Stimulated activated CD4-positive, alpha-beta T cell treated with anti-CD3 and anti-CD28 coated beads, Interleukin-15, amount 100 ng/mL, for 1 hour (primary cell): Measurements from ENCODE around the gene THRAP3.
"Not testable (repeated sequence)": the region's sequence is repeated elsewhere in the genome, so short reads cannot be mapped to it uniquely, and the experiment has no call there.

Experiments used
- DNase-seq, 2 donors: peaks; one replicate each; pipeline ENCODE4 v3.0.0-alpha.2; 2020; ENCODE audit warnings: low read depth in 1 of 2, low spot score in 1 of 2

THRAP3 gene

DNA sequence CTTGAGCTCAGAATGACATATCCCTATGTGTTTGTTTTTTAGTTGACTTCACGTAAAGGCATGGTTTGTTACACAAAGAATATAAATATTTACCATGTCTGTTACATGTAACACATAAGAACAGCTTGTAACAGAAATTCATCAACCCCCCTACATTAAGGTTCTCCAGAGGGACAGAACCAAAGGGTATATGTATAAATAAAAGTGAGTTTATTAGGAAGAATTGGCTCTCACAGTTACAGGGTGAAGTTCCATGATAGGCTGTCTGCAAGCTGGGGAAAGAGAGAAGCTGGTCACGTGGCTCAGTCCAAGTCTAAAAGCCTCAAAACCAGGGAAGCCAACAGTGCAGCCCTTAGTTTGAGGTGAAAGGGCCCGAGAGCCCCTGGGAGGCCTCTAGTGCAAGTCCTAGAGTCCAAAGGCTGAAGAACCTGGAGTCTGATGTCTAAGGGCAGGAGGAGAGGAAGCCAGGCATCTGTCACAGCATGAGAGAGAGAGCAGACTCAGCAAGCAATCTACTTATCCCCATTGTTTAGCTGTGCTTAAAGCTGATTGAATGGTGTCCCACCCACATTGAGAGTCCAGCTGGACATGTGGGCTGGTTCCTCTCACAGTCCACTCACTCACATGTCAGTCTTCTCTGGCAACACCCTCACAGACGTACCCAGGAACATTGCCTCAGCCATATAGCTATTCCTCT lies 15.8 kb downstream of the THRAP3 start:
- no peak for DNase-seq

GRCh38 chr1:36247538-36247937 lies 23.3 kb downstream of the THRAP3 start:
- no peak for DNase-seq

GRCh38 chr1:36248250-36248894 lies 24.1 kb downstream of the THRAP3 start:
- DNase-seq = no peak

DNA sequence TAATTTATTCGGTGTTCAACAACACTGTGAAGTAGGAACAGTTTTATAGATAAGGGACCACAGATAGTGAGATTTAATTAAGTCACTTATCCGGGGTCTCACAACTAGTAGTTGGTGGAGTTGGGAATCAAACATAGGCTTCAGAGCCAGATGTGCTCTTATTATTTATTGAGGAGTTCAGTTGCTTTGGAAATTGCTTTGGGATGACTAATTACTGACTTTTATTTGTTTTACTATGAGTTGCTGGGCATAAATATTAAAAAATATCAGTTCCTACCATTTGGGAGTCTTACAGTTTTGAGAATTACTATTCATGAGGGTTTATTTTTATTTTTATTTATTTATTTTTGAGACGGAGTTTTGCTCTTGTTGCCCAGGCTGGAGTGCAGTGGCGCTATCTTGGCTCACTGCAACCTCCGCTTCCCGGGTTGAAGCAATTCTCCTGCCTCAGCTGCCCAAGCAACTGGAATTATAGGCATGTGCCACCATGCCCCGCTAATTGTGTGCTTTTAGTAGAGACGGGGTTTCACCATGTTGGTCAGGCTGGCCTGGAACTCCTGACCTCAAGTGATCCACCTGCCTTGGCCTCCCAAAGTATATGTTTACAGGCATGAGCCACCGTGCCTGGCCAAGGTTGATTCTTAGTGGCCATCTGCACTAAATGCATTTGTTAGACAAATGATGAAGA lies 27.7 kb downstream of the THRAP3 start:
- DNase-seq = no peak

GRCh38 chr1:36252482-36252824 lies 28.2 kb downstream of the THRAP3 start:
- not testable (repeated sequence) for DNase-seq

GRCh38 chr1:36253161-36253862 lies 29.1 kb downstream of the THRAP3 start:
- DNase-seq = no peak

DNA sequence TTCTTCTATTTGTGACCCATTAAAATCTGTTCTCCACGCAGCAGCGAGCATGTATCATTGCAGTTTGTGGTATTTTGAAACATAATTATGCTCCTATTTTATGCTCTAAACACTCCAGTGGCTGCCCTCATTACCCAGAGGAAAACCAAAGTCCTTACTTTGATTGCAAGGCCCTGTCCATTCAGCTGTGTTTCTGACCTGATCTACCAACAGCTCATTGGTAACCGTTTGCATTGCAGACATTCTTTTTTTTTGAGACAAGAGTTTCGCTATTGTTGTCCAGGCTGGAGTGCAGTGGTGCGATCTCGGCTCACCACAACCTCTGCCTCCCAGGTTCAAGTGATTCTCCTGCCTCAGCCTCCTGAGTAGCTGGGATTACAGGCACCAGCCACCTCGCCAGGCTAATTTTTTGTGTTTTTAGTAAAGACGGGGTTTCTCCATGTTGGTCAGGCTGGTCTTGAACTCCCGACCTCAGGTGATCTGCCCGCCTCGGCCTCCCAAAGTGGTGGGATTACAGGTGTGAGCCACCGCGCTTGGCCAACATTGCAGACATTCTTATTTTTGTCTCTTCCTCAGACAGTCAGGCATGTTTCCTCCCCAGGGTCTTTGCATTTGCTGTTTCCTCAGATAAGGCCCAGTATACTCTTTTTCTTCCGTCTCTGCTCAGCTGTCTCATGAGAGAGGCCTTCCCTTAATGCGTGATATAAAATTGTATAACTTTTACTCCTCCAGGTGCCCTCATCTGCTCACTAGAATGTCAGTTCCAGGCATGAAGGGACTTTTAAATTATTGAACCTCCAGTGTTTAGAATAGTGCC lies 32.5 kb downstream of the THRAP3 start:
- DNase-seq = no peak

- no peak for DNase-seq
Measured at GRCh38 chr1:36257375-36257767, 33.1 kb downstream of the THRAP3 start.

DNA sequence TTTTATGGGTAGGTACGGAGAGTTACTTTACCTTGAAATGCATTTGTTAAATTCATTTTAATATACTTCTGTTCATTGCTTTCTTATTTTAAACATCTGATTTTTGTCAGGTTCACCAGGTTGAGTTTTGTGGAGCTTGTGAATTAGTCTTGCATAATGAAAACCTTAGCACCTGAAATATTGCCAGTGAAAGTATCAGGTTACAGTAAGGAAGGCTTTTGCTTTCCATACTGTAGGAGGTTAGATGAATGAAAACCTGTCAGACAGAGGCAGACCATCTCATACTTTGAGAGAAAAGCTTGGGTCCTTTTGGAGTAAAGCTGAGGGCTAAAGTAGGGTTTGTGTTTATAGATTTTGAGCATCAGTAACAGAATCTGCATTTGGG lies 34.7 kb downstream of the THRAP3 start:
- DNase-seq = no peak

DNA sequence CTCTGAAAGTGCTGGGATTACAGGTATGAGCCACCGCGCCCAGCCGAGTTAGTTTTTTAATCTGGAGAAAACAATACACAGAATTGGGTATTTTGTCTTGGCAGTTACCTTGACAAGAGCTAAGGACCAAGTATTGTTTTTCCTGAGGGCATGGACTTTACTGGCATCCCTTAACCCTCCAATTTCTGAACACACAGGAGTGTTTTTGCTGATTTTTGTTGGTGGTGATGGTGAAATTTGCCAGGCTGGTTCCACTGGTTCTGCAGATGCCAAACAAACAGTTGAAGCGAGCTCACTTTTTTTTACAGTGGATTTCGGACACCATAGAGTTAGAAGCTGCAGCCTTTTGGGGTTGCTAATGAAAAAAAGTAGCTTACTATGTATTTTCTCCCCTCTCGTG lies 44.7 kb downstream of the THRAP3 start:
- no peak for DNase-seq

GRCh38 chr1:36269408-36269838 lies 45.2 kb downstream of the THRAP3 start:
- DNase-seq = no peak

DNA sequence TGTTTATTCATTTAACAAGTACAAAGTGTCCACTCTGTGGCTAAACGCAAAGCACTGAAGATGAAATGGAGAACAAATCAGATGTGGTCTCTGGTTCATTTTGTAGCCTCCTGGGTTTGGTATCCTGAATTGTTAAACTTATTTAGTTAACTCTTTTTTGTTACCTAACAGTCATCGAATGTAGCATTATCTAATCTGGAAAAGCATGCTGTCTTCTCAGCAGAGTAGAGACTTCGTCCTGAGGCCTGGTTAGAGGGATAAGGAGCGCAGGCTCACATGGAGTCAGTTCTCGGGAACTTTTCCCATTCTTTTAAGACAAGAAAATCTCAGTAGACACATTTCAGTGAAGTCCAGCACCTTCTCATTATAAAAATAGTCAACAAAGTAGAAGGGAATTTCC lies 48.8 kb downstream of the THRAP3 start:
- no peak for DNase-seq

GRCh38 chr1:36274201-36274600 lies 50.0 kb downstream of the THRAP3 start:
- DNase-seq = no peak

GRCh38 chr1:36276688-36277087 lies 52.4 kb downstream of the THRAP3 start:
- DNase-seq = no peak

- no peak for DNase-seq
Measured at GRCh38 chr1:36279110-36279788, 55.0 kb downstream of the THRAP3 start.

DNA sequence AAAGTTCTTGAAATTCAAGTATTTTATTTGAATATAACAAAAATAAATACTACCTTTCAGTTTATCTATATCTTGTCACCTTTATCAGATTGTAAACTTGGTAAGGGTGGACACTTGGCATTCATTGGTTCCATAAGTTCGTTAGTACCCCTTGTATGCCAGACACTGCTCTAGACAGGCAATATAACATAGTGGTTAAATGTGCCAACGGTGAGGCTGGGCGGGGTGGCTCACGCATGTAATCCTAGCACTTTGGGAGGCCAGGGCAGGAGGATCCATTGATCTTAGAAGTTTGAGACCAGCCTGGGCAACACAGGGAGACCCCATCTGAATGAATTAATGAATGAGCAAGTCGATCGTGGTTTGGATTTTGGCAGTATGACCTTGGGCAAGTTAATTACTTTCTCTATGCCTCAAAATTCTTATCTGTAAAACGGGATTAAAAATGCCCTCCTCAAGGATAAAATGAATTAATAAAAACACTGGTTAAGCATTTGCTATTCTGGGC lies 55.6 kb downstream of the THRAP3 start:
- DNase-seq = no peak

GRCh38 chr1:36284061-36284460 lies 59.8 kb downstream of the THRAP3 start:
- no peak for DNase-seq

- no peak for DNase-seq
Measured at GRCh38 chr1:36284517-36284916, 60.3 kb downstream of the THRAP3 start.

DNA sequence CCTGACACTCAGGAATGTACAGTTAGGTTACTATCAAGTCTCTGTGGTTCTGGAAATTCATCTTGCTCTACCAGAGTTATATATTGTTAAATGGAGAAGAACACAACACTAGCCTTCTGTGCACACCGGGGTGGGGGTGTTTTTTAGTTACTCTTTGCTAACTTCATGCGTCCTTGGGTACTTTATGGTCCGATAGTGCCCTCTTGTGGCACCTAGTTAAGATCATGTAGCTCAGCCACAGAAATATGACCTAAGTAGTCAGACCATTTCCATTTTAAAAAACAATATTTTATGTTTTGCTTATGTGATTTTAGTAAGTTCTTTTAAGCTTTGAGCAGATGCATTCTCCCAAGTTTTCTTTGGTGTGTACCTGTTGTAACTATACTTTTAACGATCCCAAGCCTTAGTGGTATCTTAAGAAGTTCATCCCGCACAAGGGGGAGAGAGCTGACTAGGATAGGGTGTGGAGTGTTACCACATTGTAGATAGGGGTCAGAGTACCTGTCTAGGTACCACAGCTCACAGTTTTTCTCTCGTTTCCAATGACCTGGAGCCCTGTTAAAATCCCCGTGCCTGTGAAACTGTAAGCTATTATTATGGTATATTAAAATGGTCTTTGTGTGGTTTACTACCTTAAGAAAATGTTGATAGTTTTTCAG lies 61.3 kb downstream of the THRAP3 start:
- no peak for DNase-seq

GRCh38 chr1:36286802-36287201 lies 62.6 kb downstream of the THRAP3 start:
- no peak for DNase-seq
